ENCODE results near the gene GK2. TPM values are rescaled to one million over a fixed set of nuclear protein-coding genes. Genes with fewer than 3 reads are reported as not detected.

Gene GK2
- total and polyA plus RNA-seq, 9 of the 15 experiments (the other 6 are each of a cell fraction or from before 2014, with no cell fraction given) = 0.07 TPM; not detected in 8

DNA sequence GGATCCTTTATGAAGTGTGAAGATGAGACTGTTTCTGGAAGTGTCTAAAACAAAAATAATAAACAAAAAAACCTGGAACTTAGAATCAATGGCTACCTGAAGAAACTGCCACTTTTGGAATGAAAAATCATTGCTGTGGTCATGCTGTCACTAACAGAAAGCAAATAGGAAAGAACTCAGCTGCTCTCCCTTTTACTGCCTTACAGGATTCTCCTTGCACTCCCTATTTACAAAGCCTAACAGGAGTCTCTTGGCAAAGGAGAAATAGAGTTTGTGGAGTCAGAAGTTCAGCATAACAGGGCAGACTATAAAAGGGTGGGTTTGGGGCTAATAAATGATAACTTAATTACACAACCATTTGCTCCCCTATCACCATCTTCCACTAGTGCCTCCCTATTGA, 19.0 kb upstream of the GK2 start (continued):
- TF ChIP-seq, protein P1, sequence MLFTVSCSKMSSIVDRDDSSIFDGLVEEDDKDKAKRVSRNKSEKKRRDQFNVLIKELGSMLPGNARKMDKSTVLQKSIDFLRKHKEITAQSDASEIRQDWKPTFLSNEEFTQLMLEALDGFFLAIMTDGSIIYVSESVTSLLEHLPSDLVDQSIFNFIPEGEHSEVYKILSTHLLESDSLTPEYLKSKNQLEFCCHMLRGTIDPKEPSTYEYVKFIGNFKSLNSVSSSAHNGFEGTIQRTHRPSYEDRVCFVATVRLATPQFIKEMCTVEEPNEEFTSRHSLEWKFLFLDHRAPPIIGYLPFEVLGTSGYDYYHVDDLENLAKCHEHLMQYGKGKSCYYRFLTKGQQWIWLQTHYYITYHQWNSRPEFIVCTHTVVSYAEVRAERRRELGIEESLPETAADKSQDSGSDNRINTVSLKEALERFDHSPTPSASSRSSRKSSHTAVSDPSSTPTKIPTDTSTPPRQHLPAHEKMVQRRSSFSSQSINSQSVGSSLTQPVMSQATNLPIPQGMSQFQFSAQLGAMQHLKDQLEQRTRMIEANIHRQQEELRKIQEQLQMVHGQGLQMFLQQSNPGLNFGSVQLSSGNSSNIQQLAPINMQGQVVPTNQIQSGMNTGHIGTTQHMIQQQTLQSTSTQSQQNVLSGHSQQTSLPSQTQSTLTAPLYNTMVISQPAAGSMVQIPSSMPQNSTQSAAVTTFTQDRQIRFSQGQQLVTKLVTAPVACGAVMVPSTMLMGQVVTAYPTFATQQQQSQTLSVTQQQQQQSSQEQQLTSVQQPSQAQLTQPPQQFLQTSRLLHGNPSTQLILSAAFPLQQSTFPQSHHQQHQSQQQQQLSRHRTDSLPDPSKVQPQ (CRISPR knock-in tag; IDR thresholded peaks at IDR 0.05; ENCODE audit: borderline replicate concordance) = no peak
- no peak for TF ChIP-seq NEUROD1 (IDR thresholded peaks at IDR 0.05; ENCODE audit: borderline replicate concordance, low read depth, low read length, partially characterized antibody)
- no peak for TF ChIP-seq TGIF2 (CRISPR knock-in tag; IDR thresholded peaks at IDR 0.05)
- TF ChIP-seq NFYB (IDR thresholded peaks at IDR 0.05; ENCODE audit: extremely low read depth, insufficient read length) = no peak

GRCh38 chr4:79425586-79425985, 17.6 kb upstream of the GK2 start:
- Histone ChIP-seq H4K20me1 (replicated peaks; ENCODE audit: control insufficient read depth, insufficient read depth, low read length) (no peaks in the 10 kb centered on the region), H2AFZ (ENCODE audit: low read depth, low read length) (no peak overlapping the region), H3K27me3 (ENCODE audit: control insufficient read depth in 2 of 2, insufficient read depth in 2 of 2, low read length in 2 of 2) (no peaks in the 10 kb centered on the region), H3K4me1 (replicated peaks in 1 of 2; ENCODE audit: control insufficient read depth in 2 of 2, insufficient read depth in 2 of 2, low read length in 2 of 2) (no peaks in the 10 kb centered on the region), H3K36me3 (ENCODE audit: control insufficient read depth, insufficient read depth, low read length) (no peaks in the 10 kb centered on the region), H3K4me2 (ENCODE audit: insufficient read depth, low read length) (no peak overlapping the region), H3K4me3 (no peak overlapping the region), H3K9ac (ENCODE audit: insufficient read depth in 1 of 2, low read depth in 2 of 2, low read length in 2 of 2) (no peak overlapping the region), H3K9me3 (replicated peaks; ENCODE audit: control insufficient read depth, insufficient read depth, low read depth, low read length) (no peaks in the 10 kb centered on the region; the same call in 1 of the 2 replicates), H3K27ac (ENCODE audit: extremely low read depth, low read depth, low read length) (no peak overlapping the region), H3K9me1 (ENCODE audit: control insufficient read depth, insufficient read depth, low read length) (no peaks in the 10 kb centered on the region), H3K79me2 (ENCODE audit: control insufficient read depth, insufficient read depth, low read length) (no peaks in the 10 kb centered on the region)
- intact Hi-C loops (cut with micrococcal nuclease) (no loop called here), in situ Hi-C loops (cut with MboI) (no loop called here)
- ChIA-PET POLR2A (no interaction called here), CTCF (ENCODE audit: low intra/inter-chr PET ratio) (no interaction called here)
- 0% methylated on average over 1 of the region's 1 CpG for WGBS (ENCODE audit: insufficient coverage, low coverage, missing lambda C conversion rate)
- no peak for TF ChIP-seq HNRNPH1 (optimal IDR thresholded peaks at IDR 0.05; ENCODE audit: low read depth, low read length)
- no peak for TF ChIP-seq HMBOX1 (IDR thresholded peaks at IDR 0.05)
- TF ChIP-seq KDM5B (IDR thresholded peaks at IDR 0.05; ENCODE audit: insufficient replicate concordance, low read depth, low read length) = no peak
- no peak for TF ChIP-seq TFAM (CRISPR knock-in tag; conservative IDR thresholded peaks at IDR 0.05)
- no TSS peak for BruUV-seq (replicated peaks)
- DNase-seq (ENCODE audit: extremely low read depth in 1 of 4, low spot score in 3 of 4) = no peak
- no peak for ATAC-seq
- no peak for FAIRE-seq
